GM20000 (cell line): ENCODE data around the gene GALNT11.
"Not testable (repeated sequence)": the region's sequence is repeated elsewhere in the genome, so short reads cannot be mapped to it uniquely, and the experiment has no call there.

Experiments
- DNase-seq: peaks from one replicate; pipeline ENCODE4 v3.0.0; 2012; ENCODE audit warnings: low spot score
- TF ChIP-seq, protein P1 (sequence below): IDR thresholded peaks from 2 replicates; pipeline ENCODE4 v1.5.1; 2012; ENCODE audit warnings: mild to moderate bottlenecking, control low read depth; ENCODE audit errors: extremely low read depth, missing control alignments

GALNT11 gene

DNA sequence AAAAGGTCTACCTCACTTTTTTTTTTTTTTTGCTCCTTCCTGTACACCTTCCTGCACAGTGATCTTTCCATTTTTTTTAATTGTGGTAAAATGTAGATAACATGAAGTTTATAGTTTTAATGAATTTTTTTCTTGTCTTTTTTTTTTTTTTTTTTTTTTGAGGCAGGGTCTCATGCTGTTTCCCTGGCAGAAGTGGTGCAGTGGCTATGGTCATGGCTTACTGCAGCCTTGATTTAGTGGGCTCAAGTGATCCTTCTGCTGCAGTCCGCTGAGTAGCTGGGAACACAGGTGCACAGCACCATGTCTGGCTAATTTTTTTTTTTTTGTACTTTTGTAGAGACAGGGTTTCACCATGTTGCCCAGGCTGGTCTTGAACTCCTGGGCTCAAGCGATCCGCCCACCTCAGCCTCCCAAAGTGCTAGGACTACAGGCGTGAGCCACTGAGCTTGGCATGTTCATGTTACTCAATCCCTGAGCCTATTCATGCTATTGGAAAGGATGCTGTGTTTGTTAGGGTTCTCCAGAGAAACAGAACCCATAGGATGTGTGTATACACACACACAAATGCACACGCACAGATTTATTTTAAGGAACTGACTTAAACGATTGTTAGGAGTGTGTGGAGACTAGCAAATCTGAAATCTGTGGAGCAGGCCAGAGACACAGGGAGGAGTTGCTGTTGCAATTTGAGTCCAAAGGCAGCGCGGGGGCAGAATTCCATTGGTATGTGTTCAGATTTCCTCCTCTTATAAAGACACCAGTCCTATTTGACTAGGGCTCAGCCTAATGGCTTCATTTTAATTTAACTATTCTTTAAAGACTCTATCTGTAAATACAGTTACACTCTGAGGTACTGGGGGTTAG is 29.1 kb downstream of the GALNT11 start:
- no peak for DNase-seq
- TF ChIP-seq, protein P1, sequence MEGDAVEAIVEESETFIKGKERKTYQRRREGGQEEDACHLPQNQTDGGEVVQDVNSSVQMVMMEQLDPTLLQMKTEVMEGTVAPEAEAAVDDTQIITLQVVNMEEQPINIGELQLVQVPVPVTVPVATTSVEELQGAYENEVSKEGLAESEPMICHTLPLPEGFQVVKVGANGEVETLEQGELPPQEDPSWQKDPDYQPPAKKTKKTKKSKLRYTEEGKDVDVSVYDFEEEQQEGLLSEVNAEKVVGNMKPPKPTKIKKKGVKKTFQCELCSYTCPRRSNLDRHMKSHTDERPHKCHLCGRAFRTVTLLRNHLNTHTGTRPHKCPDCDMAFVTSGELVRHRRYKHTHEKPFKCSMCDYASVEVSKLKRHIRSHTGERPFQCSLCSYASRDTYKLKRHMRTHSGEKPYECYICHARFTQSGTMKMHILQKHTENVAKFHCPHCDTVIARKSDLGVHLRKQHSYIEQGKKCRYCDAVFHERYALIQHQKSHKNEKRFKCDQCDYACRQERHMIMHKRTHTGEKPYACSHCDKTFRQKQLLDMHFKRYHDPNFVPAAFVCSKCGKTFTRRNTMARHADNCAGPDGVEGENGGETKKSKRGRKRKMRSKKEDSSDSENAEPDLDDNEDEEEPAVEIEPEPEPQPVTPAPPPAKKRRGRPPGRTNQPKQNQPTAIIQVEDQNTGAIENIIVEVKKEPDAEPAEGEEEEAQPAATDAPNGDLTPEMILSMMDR = no peak

DNA sequence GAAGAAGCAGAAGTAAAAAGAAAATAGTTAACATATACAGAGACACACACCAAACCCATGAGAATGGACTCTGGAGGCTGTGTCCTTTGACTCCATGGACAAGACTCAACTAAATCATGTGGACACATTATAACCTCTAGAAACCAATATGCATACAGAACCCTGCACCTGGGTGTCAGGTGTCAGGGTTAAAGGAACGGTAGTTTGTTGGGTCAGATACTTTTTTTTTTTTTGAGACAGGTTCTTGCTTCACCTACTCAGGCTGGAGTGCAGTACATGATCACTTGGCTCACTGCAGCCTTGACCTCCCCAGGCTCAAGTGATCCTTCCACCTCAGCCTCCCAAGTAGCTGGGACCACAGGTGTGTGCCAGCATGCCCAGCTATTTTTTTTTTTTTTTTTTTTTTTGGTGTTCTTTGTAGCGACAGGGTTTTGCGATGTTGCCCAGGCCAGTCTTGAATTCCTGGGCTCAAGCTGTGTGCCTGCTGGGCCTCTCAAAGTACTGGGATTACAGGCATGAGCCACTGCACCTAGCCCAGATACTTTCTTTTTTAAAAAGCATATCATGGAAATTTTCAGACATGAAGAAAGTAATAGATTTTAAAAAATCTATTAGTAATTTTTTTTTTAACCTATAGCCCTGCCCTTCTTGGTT is 31.3 kb downstream of the GALNT11 start:
- no peak for DNase-seq
- TF ChIP-seq, protein P1 = no peak

DNA sequence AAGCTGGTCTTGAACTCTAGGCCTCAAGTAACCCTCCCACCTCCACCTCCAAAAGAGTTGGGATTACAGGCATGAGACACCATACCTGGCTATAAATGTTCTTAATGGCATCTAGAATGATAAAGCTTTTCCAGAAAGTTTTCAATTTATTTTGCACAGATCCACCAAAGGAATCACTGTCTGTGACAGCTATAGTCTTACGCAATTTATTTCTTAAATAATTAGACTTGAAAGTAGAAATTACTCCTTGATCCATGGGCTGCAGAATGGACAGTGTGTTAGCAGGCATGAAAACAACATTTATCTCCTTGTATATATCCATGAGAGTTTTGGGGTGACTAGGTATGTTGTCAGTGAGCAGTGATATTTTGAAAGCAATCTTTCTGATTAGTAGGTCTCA is 33.8 kb downstream of the GALNT11 start:
- DNase-seq = no peak
- TF ChIP-seq, protein P1 = no peak

DNA sequence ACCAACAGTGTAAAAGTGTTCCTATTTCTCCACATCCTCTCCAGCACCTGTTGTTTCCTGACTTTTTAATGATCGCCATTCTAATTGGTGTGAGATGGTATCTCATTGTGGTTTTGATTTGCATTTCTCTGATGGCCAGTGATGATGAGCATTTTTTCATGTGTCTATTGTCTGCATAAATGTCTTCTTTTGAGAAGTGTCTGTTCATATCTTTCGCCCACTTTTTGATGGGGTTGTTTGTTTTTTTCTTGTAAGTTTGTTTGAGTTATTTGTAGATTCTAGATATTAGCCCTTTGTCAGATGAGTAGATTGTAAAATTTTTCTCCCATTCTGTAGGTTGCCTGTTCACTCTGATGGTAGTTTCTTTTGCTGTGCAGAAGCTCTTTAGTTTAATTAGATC is 35.6 kb downstream of the GALNT11 start:
- not testable (repeated sequence) for DNase-seq

DNA sequence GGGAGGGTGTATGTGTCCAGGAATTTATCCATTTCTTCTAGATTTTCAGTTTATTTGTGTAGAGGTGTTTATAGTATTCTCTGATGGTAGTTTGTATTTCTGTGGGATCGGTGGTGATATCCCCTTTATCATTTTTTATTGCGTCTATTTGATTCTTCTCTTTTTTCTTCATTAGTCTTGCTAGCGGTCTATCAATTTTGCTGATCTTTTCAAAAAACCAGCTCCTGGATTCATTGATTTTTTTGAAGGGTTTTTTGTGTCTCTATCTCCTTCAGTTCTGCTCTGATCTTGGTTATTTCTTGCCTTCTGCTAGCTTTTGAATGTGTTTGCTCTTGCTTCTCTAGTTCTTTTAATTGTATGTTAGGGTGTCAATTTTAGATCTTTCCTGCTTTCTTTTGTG is 37.7 kb downstream of the GALNT11 start:
- DNase-seq = not testable (repeated sequence)

DNA sequence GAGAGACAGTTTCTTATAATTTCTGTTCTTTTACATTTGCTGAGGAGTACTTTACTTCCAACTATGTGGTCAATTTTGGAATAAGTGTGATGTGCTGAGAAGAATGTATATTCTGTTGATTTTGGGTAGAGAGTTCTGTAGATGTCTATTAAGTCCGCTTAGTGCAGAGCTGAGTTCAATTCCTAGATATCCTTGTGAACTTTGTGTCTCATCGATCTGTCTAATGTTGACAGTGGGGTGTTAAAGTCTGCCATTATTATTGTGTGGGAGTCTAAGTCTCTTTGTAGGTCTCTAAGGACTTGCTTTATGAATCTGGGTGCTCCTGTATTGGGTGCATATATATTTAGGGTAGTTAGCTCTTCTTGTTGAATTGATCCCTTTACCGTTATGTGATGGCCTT is 38.3 kb downstream of the GALNT11 start:
- not testable (repeated sequence) for DNase-seq

DNA sequence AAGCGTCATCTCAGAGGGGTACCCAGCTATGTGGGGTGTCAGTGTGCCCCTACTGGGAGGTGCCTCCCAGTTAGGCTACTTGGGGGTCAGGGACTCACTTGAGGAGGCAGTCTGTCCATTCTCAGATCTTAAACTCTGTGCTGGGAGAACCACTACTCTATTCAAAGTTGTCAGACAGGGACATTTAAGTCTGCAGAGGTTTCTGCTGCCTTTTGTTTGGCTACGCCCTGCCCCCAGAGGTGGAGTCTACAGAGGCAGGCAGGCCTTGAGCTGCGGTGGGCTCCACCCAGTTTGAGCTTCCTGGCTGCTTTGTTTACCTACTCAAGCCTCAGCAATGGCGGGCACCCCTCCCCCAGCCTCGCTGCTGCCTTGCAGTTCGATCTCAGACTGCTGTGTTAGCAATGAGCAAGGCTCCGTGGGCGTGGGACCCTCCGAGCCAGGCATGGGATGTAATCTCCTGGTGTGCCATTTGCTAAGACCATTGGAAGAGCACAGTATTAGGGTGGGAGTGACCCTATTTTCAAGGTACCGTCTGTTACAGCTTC is 40.4 kb downstream of the GALNT11 start:
- not testable (repeated sequence) for DNase-seq

DNA sequence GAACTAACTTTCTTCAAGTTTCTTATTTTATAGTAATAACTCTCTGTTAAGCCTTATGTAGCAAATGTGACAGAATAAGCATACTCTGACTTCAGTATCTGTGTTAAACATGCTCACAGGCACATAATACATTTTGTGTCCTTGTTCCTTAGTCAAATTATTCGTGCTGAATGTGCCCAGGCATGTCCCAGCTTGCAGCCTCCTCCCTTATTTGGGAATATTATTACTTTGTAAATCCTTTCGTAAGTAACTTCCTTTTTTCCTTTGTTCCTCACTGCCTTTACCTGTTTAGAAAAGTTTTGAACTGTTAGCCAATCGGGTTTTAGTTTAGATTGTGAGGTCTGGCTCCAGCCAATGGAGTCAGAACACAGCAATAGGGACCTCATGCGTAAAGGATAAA is 46.9 kb downstream of the GALNT11 start:
- no peak for DNase-seq
- TF ChIP-seq, protein P1 = no peak

DNA sequence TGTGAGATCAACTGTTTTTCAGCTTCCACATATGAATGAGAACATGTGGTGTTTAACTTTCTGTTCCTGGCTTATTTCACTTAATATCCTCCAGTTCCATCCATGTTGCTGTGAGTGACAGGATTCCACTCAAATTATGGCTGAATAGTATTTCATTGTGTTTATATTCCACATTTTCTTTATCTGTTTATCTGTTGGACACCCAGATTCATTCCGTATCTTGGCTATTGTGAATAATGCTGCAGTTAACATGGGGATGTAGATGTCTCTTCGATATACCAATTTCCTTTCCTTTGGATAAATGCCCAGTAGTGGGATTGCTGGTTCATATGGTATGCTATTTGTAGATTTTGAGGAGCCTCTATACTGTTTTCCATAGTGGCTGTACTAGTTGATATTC is 47.9 kb downstream of the GALNT11 start:
- TF ChIP-seq, protein P1 = no peak
- no peak for DNase-seq
